HG03571 (cell line): Measurements from ENCODE around the gene ANAPC7.
"Not testable (repeated sequence)": the region's sequence is repeated elsewhere in the genome, so short reads cannot be mapped to it uniquely, and the experiment has no call there.

ENCODE experiments used
- ATAC-seq: cut with Tn5 transposase; IDR thresholded peaks from one replicate; pipeline ENCODE4 v1.9.1; 2021; ENCODE audit not compliant: unreplicated experiment

The ANAPC7 gene

DNA sequence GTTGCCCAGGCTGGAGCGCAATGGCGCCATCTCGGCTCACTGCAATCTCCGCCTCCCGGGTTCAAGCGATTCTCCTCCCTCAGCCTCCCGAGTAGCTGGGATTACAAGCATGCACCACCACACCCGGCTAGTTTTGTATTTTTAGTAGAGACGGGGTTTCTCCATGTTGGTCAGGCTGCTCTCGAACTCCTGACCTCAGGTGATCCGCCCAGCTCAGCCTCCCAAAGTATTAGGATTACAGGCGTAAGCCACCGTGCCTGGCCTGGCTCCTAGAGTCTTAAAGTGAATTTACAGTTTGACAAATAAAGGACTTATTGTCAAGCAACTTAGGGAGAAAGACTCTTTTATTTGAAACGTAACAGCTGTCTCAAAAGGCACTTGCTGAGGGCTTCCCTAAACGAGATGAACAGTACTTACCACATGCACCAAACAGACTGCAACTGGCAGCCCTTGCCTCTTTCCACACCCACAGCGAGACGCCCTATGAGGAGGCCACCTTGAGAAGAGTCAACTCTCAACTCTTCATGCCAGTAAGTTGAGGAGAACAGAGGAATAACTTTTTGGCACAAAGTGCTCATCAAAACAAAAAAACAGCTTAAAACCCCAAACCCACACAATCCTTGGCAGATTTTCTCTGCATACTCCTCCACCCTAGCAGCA, 25.2 kb downstream of the ANAPC7 start:
- not testable (repeated sequence) for ATAC-seq

DNA sequence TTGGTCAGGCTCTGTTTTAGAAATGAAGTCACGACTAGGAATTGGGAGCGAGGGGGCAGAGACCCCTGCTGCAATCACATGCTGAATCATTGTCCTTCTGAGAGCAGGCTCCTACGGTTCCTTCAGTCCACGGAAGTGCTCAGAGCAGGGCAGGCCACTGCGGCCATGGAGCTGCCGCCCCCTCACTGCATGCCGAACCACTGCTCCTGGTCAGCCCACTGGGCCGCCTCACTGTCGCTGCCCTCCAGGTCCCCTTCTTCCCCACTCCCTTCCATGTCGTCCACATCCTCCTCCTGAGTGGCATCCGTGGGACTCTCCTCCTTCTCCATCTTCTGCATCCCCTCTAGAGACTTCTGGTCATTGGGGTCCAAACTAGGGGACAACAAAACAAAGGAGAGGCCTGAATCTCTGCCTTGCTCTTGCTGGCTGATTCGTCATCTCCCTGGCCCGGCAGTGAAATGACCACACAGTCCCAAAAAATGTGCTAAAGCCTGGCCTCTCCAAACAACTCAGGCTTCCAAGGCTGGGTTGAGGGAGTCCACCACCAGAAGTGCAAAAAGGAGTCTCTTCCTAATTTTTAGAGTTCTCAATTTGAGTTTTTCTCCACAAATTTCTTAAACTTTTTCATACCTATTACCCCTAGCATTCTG, 29.4 kb downstream of the ANAPC7 start:
- no peak for ATAC-seq

DNA sequence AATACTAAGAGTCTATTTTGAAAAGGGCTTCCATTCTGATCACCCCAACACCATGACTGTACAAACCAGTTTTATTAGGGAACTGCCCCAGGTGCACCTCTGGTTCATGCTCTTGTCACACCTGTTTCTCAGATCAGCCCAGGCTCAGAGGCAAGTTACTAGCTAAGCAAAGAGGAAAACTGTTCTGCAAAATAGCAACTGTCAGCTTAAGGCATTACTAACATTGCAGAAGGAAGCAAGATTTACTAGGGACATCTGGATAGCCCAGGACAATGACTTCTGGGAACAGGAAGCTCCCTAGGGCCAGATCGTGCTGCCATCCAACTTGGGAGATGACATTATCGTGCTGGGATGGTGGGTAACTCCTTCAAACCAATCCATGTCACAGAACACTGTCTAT, 30.1 kb downstream of the ANAPC7 start:
- ATAC-seq = no peak

DNA sequence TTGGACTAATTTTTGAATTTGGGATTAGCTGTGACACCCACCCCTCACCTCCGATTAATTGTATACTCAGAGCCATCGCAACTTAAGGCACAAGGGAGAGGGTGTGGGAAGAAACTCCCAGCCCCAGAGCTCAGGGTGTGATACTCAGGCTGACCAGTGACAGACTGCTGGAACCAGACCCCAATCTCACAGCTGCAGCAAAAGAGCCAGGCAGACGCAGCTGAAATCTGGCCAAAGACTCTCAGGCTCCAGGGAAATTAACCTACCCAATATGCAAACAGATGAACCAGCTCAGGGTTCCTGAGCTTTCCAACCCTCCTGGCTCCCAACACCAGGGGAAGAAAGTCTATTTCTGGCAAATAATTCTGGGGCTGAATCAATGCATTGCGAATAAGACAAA, 30.5 kb downstream of the ANAPC7 start:
- no peak for ATAC-seq

DNA sequence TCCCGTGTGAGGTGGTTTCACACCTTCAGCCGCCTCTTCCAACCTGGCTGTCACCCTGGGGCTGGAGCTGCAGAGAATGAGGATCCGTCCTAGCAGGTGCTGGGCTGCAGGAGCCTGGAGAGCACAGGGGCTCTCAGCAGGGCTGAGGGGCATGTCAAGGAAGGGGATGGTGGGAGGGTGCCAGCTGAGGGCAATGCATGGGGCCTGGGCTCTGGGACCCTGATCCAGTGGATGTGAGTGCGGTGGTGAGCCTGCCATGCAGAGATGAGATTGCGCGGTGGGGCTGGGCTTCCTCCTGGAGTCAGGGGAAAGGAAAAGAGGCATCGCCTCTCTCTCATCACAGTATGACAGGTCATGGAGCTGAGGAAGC, 31.5 kb downstream of the ANAPC7 start:
- ATAC-seq = no peak

DNA sequence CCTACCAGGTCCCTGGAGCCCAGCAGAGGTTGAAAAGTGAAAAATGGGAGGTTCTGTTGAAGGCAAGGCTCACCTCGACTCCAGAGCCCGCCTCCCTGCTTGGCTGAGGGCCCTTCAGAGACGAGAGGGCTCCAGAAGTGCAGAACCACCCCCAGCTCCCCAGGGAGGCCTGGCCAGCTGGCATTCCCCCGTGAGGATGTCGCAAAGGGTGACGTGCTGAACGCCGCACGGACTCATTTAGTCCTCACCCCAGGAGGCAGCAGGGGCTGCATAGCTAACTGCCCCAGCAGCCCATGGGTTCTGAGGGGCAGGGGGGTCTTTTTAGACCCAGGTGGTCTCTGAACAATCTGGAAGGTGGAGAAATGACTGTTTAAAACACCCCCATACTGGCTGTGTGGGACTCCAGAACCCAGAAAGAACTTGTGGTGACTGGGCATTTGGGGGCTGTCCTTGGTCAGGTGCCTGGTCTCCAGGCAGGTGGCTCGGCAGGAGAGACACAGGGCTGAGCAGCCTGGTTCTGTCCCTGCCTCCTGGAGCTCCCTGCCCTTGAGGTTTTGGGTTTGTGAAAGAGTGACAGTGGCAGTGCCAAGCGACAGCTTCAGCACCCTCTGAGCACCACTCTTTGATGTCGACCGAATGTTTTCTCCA, 32.0 kb downstream of the ANAPC7 start:
- no peak for ATAC-seq

DNA sequence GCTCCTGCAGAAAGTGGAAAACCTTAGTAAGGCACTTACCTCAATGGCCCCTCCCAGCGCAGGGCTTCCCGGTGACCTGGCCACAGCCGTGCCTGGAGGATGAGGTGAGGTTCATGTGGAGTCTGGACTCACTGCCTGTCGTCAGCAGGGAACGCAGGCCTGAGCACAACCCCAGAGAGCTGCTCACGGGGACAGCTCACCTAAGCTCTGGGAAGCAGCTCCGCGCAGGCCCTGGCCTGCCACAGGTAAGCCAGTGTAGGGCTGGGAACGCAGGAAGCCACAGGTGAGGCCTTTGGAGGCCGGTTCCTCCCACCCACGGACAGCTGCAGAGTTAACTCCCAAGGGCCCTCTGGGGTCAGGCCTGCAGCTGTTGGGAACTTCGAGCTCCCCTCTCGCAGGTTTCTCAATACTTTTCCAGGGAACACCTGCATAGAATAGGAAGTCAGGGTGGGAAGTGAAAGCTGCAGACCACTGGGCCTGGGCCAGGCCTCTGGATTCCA, 32.7 kb downstream of the ANAPC7 start:
- no peak for ATAC-seq

DNA sequence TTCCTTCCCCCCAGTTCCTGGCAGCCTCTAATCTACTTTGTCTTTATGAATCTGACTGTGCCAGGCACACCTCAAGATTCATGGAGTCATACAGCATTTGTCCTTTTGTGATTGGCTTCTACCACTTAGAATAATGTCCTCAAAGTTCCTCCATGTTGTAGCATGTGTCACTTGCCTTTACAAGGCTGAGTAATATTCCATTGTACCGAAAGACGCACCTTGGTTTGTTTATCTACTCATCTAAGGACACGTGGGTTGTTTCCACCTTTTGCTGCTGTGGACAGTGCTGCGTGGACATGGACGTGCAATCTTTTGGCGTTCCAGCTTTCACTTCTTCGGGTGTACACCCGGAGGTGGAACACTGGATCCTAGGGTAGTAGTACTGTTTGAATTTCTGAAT, 33.5 kb downstream of the ANAPC7 start:
- ATAC-seq = no peak

DNA sequence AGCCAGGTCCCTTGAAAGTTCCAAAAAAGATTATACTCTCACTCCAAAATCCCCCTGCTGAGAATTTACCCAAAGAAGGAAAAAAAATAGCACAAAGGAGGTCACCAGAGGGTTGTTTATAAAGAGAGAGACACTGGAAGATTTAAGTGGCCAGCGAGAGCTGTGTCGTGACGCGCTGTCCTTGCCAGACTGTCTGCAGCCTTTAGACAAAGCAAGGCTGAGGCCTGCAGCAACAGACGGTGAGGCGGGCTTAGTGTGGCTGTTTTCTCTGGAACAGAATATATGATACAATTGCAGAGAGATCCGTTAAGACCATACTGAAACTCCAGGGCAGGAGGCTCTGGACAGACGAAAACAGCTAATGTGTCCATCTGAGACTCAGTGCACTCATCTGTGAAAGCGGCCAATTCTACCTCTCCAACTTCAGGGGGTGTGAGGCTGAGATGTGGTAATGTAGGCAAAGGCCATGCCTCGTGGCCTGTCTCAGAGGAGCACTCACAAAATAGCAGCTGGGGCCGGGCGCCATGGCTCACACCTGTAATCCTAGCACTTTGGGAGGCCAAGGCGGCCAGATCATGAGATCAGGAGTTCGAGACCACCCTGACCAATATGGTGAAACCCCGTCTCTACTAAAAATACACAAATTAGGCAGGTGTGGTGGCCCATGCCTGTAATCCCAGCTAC, 36.2 kb downstream of the ANAPC7 start:
- no peak for ATAC-seq

DNA sequence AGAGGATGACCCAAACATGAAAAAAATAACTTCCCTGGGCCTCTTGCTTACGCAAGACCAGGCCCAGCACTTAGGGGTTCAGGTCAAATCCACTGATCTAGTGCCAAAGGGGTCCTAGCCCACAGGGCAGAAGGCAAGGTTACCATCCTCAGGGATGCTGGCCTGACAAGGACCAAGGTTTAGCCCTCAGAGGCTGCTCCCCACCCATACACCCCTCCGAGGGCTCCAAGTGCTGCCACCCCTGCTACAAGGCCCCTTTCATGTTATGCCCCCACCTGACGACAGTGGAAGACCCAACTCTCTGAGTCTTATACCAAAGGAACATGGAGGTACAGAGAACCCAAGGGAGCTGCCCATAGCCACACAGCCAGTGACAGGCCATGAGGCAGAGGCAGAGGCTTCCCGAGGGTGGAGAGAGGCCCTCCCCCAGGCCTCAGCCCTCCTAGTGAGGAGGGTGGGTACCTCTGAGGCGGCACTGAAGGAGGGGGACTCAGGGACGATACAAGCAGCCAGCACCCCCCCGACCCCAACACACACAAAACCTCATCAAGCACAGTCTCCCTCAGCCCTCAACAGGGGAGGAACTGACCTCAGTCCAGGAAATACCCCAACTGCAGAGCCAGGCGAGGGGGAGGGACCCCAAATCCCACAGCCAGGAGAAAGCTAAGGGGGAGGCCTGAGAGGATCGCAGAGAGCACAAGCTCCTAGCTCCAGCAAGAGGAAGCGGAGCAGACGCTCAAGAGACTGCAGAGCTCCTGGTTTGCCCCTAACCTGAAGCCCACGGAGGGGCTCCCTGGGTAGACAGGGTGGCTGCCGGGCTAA, 37.0 kb downstream of the ANAPC7 start:
- no peak for ATAC-seq

DNA sequence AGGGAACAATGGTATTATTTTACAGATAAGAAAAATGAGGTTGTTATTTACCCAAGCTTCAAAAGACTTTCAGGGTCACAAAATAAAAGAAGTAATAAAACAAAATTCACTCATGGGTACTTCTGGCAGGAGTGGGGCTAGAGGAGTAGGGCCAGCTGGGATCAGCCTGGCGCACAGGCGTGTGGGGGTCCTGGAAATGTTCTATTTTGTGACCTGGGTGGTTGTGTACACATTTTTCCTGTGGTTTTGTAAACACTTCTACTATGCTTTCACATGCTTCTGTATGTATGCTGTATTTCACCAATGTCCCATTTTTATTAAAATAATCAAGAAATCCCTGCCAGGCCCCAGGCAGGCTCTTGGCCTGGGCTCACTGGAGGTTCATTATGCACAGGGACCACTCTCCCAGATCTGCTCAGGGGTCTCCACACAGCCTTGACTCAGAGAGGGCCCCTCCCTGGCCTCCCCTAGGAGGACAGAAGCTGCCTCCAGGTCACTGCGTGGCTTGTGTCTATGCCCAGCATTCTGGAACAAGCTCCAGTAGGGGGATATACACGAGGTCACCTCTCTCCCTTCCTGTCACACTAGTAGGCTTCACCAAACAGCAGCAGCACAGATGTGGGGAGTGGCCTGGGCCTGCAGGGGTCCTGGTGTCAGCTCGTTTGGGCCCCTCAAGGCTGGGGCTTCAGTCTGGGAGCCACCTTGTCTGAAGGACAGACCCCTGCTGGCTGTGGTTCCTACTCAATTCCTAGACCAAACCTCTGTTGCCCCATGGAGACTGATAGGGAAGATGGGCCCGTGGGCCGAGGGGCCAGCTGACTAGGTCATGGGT, 37.8 kb downstream of the ANAPC7 start:
- no peak for ATAC-seq

DNA sequence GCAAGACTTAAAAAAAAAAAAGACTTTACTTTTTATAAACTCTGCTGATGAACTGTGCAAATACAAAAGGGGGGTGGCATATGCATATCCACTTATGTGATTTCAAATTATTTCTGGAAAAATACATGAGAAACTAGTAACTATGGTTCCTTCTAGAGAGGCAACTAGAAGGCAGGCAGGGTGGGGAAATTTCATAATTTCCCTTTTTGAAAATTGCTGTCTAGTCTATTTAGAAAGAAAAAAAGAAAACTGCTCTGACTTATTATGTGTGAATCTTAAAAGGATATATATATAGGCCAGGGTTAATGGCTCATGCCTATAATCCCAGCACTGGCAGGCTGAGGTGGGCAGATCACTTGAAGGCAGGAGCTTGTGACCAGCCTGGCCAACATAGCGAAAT, 42.3 kb downstream of the ANAPC7 start:
- no peak for ATAC-seq

DNA sequence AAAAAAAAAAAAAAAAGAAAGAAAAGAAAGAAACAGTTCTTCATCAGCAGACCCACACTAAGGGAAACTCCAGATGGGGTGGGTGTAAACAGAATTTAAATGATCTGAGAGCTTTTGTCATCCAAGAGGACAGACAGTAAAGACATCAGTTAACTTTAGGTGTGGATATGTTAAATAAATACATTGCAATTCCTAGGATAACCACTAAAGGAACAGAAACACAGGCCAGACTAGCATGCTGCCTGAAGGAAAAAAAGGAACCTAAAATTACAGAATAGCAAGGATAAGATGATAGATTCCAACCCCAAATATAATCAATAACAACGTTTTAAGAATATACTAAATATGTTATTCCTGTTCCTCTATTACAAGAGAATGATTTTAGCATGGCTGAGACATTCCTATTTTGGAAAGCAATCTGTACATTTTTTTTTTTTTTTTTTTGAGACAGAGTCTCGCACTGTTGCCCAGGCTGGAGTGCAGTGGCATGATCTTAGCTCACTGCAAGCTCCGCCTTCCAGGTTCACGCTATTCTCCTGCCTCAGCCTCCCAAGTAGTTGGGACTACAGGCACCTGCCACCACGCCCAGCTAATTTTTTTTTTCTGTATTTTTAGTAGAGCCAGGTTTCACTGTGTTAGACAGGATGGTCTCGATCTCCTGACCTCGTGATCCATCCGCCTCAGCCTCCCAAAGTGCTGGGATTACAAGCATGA, 45.0 kb downstream of the ANAPC7 start:
- ATAC-seq = not testable (repeated sequence)

DNA sequence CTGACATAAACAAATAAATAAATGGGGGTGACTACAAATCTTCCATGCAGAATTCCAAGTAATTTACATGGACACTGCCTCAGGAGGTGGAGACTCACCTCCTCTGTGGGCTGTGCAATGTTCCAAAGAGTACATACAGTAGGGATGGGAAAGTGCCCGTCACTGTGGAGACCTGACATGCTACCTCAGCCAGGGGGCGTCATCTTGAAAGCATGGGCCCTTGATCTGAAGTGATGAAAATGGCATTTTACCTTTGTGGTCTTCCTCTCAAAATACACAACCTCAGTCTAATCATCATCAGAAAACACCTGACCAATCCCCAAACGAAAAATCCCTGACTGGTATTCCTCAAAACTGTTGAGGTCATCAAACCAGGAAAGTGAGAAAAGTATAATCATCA, 48.4 kb downstream of the ANAPC7 start:
- no peak for ATAC-seq

DNA sequence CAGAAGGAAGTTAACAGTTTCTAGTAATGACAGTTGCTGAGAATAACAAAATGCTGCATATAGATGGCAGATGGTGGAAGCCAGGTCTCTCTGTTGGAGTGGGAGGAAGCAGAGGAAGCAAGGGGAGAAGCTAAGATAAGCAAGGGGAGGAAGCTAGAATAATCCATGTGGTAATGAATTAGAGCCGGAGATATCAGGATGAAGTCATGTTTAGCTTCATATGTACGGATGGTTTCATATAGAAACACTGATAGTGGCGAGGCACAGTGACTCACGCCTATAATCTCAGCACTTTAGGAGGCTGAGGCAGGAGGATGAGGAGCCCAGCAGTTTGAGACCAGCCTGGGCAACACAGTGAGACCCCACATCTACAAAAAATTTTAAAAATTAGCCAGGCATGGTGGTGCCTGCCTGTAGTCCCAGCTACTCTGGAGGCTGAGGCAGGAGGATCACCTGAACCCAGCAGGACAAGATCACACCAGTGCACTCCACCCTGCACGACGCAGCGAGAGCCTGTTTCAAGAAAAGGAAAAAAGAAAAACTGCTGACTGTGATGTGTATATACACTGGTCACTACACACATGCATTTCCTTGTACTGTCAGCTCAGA, 49.2 kb downstream of the ANAPC7 start:
- ATAC-seq = no peak

DNA sequence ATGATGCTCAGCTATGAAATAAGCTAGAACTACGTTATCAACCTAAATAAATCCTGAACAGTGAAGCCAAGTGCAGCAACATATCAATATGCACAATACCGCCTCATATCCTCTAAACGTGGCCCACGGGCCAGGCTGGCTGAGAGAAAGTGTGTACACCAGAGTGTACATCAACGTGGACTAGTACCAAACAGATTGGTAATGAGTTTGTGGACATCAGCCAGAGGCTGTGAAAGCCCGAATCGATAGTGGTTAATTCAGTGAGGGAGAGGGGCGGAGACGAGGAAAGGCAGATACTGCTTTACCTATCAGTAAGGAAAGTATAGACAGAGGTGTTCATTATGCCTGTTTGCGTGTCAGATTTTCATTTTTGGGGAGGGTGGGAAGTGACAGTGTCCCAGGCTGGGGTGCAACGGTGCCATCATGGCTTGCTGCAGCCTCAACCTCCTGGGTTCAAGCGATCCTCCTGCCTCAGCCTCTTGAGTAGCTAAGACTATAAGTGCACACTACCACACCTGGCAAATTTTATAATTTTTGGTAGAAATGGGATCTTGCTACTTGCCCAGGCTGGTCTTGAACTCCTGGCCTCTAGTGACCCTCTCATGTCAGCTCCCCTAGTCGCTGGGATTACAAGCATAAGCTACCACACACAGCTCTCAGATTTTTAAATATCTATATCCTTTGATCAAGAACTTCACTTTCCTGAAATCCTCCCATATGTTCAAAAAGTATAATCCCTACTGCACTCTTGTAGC, 50.1 kb downstream of the ANAPC7 start:
- no peak for ATAC-seq

DNA sequence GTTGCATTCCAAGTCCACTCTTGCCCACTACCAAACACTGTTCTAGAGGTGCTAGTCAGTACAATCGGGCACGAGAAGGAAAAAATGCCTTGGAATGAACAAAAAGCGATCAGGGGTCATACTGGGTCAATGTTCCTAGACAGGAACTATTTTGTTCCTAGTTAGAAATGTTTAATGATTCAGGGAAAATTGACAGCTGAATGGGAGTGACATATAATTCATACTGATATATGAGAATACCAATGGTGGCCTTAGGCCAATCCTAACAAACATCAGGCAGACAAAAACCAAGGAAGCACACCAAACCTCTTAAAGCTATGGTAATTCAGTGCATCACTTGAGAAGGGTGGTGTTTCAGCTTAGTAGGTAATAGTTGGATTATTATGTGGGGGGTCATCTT, 51.1 kb downstream of the ANAPC7 start:
- no peak for ATAC-seq

DNA sequence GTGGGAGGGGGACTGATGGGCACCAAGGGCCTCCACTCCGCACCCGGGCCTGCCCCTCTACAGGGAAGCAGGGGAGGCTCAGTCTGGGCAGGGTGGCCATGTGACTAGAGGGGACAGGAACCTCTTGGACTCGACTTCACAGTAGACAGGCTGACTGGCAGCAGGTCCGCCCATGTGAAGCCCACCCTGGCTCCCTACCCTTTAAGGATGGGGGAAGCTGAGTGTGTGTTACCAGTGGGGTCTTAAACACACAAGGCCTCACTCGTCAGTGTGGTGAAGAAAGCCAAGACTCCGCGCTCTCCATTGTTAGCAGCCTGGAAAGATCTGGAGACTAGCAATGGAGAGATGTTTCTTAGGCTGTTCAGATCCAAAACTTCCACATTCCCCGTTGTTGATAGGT, 52.4 kb downstream of the ANAPC7 start:
- ATAC-seq = no peak
